Stimulated activated naive CD4-positive, alpha-beta T cell (primary cell): ENCODE data around the gene MS4A3.
"Not testable (repeated sequence)": the region's sequence is repeated elsewhere in the genome, so short reads cannot be mapped to it uniquely, and the experiment has no call there.

Experiments
- DNase-seq, 6 experiments: peaks; one replicate each; lab custom pipeline; 2025; lab: John Stamatoyannopoulos, UW

Gene MS4A3

GRCh38 chr11:60095477-60096120, 39.1 kb downstream of the MS4A3 start:
- DNase-seq, result no peak

- no peak for DNase-seq
These were observed 40.7 kb downstream of the MS4A3 start for GRCh38 chr11:60097189-60097588.

- no peak for DNase-seq
These were observed 42.0 kb downstream of the MS4A3 start for GRCh38 chr11:60098508-60098907.

- no peak for DNase-seq
These were observed 44.1 kb downstream of the MS4A3 start for GRCh38 chr11:60100516-60100915.

- DNase-seq, result not testable (repeated sequence)
These were observed 44.9 kb downstream of the MS4A3 start for GRCh38 chr11:60101368-60101767.

- not testable (repeated sequence) for DNase-seq
These were observed 48.1 kb downstream of the MS4A3 start for GRCh38 chr11:60104471-60105115.

GRCh38 chr11:60108631-60109030, 52.2 kb downstream of the MS4A3 start:
- not testable (repeated sequence) for DNase-seq

GRCh38 chr11:60111793-60112192, 55.3 kb downstream of the MS4A3 start:
- no peak for DNase-seq

GRCh38 chr11:60116996-60117790, 60.7 kb downstream of the MS4A3 start:
- no peak for DNase-seq

- DNase-seq, result no peak
These were observed 61.9 kb downstream of the MS4A3 start for GRCh38 chr11:60118338-60118737.

GRCh38 chr11:60119710-60120109, 63.2 kb downstream of the MS4A3 start:
- no peak for DNase-seq
